NCI-H128 (cell line): ENCODE results near the gene HMCN1.

ENCODE experiments used
- DNase-seq: peaks from one replicate; lab custom pipeline; 2025; ENCODE audit not compliant: unreplicated experiment; lab: John Stamatoyannopoulos, UW

Gene HMCN1

GRCh38 chr1:185895208-185895900 is 161.2 kb downstream of the HMCN1 start:
- no peak for DNase-seq

DNA sequence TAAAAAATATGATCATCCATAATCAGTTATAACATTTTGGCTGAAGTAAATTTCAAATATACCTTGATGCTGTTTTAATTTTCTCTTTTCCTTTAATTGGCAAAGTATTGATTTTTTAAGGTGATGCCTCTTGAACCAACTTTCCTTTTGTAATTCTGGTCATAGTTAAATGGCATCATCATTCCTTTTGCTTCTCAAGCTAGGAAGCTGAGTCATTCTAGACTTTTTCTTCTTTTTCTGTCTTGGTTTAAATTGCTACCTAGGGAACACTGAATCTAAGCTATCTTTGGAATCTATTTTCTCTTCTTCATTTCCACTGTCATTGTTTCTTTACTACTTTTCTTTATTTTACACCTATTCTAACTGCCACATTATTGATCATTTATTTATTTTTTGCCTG is 162.7 kb downstream of the HMCN1 start:
- no peak for DNase-seq

- no peak for DNase-seq
Observed at GRCh38 chr1:185906186-185906585, 172.0 kb downstream of the HMCN1 start.

DNA sequence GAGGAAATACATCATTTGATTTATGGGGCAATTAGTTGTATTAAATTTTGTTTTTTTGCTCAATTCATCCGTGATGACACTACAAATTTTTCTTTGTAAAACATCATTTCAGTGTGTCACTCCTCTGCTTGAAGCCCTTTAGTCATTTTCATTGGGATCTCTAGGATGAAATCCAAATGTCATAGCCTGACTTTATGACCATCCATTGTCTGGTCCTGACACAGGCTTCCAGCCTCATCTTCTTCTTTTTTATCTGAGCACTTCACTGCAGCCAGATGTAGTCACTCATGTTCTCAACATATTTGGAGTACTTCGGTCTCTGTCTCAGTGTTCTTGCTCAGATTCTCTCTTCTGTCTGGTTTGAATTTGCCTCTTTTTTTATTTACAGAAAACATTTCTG is 173.1 kb downstream of the HMCN1 start:
- DNase-seq, result no peak

DNA sequence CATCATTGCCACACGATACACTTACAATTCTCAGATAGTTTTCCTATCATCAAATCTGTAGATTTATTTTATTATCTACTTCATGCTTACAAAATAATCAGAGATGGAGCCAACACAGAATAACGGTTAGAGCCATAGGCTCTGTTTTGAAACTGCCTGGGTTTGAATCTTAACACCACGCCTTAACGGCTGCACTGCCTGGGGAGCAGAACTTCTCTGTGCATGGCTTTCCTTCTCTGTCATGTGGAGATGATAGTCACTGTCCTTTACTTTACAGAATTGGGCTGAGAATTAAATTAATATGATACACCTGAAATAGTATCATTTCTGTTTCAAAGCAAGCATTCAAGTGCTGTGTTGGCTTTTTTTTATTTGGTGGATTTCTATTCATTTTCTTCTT is 177.8 kb downstream of the HMCN1 start:
- no peak for DNase-seq

DNA sequence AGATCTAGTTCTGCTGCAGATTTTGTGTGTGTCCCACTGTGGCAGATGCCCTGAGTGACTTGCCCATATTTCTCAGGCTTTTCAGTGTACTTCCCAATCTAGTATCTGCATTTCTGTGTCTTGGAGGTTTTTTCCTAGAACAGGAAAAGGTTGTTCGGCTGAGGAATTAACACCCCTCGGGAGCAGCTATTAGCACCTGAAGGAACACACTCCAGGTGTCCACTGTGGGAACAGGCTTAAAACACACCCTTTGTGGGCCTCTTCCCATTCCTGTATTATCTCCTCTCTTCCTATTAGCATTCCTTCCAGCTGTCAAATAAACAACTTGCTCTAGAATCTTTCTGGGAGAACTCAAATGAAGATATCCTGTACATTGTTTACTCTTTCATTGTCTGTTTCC is 178.3 kb downstream of the HMCN1 start:
- no peak for DNase-seq

- no peak for DNase-seq
Observed at GRCh38 chr1:185914089-185914488, 179.9 kb downstream of the HMCN1 start.

- DNase-seq, result no peak
Observed at GRCh38 chr1:185916861-185917260, 182.7 kb downstream of the HMCN1 start.

DNA sequence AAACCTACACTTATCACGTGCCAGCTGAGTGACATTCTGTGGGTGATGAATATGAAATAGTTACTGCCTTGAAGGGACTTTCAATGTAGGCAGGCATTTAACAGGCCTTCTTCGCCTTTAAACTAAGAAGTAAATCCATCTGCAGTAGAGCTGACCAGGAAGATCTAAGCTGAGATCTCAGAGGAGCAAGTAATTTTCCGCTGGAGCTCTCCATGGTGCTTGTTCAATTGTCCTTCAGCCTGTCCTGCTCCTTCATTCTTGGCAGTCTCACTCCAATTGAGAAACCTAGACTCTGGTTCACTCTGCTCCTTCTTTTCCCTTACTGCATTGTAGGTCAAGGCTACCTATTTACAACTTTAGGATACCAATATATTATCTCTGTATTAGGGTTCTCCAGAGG is 183.5 kb downstream of the HMCN1 start:
- DNase-seq, result no peak

DNA sequence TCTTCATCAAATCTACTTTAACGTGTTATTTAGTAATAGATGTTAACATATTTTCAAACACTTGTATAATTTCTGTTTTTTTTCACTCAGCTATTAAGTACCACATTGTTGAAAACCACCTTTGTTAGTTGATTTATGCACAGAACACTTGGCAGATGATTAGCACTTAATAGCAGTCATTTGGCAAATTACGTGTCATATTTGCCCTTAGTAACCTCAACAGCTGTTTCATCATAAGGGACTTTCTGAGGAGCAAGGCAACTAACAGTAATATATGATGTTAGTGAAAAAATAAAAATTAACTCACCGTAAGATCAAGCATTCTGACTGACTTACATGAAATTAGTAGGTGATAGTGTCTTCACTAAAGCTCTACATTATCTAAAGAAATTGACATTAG is 186.4 kb downstream of the HMCN1 start:
- DNase-seq, result no peak

GRCh38 chr1:185921636-185922035 is 187.4 kb downstream of the HMCN1 start:
- no peak for DNase-seq

- DNase-seq, result no peak
Observed at GRCh38 chr1:185926588-185926987, 192.4 kb downstream of the HMCN1 start.

DNA sequence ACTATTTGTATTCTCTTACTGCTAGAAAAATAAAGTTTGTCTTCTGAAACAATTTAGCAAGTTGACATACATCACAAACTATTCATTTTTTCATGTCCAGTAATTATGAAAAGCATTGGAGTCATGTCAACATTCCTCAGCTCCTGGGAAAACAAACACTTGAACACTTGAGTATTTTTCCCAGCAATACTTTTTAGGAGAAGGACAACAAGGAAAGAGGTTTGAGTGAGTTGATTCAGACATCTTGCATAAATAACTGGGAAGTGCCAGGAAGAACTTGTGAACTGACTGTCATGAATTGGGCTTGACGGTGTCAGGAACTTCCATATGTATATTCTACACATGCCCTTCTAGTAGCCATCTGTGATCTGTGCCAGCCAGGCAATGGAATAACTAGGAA is 195.6 kb downstream of the HMCN1 start:
- DNase-seq, result no peak

- DNase-seq, result no peak
Observed at GRCh38 chr1:185931438-185931837, 197.2 kb downstream of the HMCN1 start.

GRCh38 chr1:185933580-185933979 is 199.4 kb downstream of the HMCN1 start:
- DNase-seq, result no peak

- DNase-seq, result no peak
Observed at GRCh38 chr1:185934476-185935189, 200.4 kb downstream of the HMCN1 start.

DNA sequence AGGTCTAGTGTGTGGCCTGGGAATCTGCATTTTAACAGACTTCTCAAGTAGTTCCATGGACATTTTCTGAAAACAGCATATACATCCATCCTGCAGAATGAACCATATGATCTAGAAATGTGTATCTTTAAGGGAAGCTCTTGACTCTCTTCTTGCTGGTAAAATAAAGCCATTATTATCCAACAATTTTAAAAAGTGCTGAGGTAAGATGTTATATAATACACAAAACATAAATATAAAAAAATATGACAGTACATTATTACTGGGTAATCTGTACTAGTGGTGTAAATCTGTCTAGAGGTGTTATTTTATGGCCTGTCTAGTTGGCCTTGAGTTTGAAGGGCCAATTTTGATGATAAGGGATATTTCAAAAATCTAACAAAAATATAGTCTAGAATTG is 201.2 kb downstream of the HMCN1 start:
- DNase-seq, result no peak

DNA sequence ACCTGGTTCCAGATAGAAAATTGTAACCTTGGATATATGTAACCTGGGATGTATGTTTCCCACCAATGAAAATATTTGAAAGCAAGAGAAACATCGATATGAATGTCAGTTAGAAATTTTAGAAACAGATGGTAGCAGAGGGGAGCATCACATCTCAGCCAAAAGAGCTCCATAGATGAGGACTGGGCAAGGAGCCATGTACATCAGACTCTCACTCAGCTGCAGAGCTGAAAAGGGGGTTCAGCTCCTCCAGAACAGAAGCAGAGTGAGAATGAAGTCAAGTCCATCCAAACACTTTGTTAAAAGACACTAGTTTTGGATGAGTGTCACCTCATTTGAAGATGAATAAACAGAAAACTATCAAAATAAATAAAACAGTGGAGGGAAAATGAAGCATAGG is 202.4 kb downstream of the HMCN1 start:
- DNase-seq, result no peak

DNA sequence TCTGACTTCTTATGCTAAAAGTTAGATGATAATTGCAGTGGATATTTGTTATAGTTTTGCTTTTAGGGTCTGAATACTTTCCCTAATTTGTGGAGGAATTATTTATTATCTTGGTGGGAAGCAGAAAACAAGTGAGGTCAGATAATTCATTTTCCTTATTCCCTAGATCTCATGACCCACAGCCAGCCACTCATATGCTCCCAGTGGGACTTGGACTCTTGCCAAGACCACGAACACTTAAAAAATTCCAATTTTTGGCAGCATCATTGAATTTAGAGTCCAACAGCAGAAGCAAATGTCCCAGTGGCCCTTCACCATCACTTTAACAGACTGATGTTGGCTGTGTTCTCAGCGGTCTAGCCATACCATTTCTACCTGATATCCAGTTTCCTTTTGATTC is 204.2 kb downstream of the HMCN1 start:
- no peak for DNase-seq

GRCh38 chr1:185939142-185939541 is 205.0 kb downstream of the HMCN1 start:
- no peak for DNase-seq

- no peak for DNase-seq
Observed at GRCh38 chr1:185942961-185943360, 208.8 kb downstream of the HMCN1 start.

DNA sequence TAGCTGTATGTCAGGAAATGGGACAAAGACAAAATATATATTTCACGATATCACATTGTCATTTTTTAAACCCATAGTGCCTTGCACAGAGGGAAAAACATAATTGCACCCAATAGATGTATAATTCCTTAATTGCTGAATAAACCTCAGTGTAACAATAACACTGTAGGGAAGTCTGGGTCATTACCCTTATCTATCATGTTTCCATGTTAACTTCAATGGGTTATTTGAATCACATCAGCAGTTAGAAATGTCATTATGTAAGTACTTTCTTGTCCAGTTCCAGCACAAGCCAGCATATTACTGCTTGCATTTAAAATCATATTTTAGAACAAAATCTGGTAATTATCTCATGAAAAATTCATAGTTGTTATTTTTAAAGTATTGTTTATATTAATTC is 222.7 kb downstream of the HMCN1 start:
- no peak for DNase-seq
